DND-41 (cell line): ENCODE data around the gene SLC12A7.

ENCODE experiments used
- EZH2 ChIP-seq: IDR thresholded peaks from 3 replicates; pipeline ENCODE4 v1.6.1; 2012; ENCODE audit warnings: borderline replicate concordance, low read depth, mild to moderate bottlenecking, moderate library complexity, low read length, inconsistent platforms; ENCODE audit not compliant: severe bottlenecking
- TF ChIP-seq, protein P1 (sequence below): IDR thresholded peaks from 2 replicates; pipeline ENCODE4 v1.5.1; 2012; ENCODE audit warnings: borderline replicate concordance, low read length, moderate library complexity, mild to moderate bottlenecking; ENCODE audit not compliant: poor library complexity, severe bottlenecking; ENCODE audit errors: extremely low read depth

DNA sequence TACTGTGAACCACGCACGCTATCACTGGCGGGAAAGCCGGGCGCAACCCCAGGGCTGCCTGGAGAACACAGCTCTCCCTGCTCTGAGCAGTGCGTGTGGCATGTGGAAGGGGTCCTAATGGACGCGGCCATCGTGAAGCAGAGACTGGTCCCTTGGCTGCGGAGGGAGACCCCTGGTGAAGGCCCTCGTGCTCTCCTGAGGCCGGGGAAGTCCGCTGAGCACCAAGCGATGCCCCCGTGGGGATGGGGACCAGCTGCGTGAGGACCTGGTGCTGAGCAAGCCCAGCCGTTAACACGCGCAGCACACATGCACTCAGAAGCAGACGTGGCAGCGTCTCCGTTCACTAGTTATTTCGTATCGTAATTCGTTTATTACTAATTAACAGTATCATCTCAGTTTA lies 24.4 kb downstream of the SLC12A7 start:
- TF ChIP-seq, protein P1, sequence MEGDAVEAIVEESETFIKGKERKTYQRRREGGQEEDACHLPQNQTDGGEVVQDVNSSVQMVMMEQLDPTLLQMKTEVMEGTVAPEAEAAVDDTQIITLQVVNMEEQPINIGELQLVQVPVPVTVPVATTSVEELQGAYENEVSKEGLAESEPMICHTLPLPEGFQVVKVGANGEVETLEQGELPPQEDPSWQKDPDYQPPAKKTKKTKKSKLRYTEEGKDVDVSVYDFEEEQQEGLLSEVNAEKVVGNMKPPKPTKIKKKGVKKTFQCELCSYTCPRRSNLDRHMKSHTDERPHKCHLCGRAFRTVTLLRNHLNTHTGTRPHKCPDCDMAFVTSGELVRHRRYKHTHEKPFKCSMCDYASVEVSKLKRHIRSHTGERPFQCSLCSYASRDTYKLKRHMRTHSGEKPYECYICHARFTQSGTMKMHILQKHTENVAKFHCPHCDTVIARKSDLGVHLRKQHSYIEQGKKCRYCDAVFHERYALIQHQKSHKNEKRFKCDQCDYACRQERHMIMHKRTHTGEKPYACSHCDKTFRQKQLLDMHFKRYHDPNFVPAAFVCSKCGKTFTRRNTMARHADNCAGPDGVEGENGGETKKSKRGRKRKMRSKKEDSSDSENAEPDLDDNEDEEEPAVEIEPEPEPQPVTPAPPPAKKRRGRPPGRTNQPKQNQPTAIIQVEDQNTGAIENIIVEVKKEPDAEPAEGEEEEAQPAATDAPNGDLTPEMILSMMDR = no peak
- no peak for TF ChIP-seq EZH2
